CD4-positive, alpha-beta T cell treated with Interleukin-15 for 1 hour (primary cell): ENCODE measurements around the gene RBM20.
A peak's percentile ranks its signal among the peaks of the same experiment; 100 is the strongest.
"Not testable (repeated sequence)": the region's sequence is repeated elsewhere in the genome, so short reads cannot be mapped to it uniquely, and the experiment has no call there.

Experiments
- DNase-seq: peaks from one replicate; pipeline ENCODE4 v3.0.0-alpha.2; 2020

Gene RBM20

DNA sequence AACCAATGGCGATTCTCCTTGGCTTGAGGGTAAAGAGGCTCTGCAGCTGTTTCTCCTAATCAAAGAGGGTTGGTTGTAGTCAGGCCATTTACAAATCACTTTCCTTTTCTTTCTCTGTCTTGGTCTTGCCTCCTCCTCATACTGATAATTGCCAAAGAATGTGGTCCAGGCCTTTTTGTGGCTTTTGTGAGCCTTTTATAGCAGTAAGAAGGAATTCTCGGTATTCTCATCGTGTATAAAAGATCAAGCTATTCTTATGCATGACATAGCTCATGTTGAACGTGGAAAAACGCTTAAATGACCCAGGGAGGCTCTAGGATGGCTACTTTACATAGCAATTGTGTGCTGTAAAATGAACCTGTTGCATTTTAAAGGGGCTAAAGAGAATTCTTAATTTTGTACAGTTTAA is 62.6 kb downstream of the RBM20 start:
- no peak for DNase-seq

DNA sequence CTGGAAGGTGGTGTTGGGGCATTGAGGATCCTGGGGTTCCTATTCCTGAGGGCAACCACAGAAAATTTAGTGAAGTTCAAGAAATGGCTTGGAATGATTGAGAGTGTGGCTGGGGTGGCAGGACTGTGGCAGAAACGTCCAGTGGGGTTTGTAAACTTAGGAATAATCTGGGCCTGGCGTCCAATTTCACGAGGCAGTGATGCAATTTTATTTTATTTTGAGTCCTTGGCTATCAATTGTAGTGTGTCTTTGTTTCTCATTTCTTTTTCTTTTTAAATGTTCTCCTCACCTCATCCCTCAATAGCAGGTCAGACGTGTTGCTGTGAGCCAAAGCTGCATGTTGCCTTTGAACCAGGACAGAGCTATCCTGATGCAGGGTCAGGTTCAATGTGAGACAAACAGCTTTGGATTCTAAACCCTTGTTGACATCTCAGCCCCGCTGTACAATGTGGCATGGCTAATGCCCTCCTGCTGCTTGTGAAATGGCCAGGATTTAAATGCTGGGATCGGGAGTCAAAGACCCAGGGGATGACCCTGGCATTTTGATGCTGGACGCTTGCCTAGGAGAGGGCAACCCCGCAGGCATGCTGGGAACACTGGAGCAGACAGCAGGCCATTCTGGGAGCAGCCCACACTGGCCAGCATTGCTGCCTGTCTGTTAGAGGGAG is 64.8 kb downstream of the RBM20 start:
- no peak for DNase-seq

DNA sequence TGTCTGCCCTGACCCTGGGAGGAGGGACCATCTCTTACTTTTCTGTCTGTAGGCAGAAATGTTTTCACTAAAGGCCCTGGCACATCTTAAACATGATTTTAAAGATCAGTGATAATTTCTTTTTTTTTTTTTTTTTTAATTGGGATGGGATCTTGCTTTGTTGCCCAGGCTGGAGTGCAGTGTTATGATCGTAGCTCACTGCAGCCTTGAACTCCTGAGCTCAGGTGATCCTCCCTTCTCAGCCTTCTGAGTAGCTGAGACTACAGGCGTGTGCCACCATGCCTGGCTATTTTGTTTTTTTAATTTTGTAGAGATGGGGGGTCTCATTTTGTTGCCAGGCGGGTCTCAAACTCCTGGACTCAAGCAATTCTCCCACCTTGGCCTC is 65.3 kb downstream of the RBM20 start:
- no peak for DNase-seq

DNA sequence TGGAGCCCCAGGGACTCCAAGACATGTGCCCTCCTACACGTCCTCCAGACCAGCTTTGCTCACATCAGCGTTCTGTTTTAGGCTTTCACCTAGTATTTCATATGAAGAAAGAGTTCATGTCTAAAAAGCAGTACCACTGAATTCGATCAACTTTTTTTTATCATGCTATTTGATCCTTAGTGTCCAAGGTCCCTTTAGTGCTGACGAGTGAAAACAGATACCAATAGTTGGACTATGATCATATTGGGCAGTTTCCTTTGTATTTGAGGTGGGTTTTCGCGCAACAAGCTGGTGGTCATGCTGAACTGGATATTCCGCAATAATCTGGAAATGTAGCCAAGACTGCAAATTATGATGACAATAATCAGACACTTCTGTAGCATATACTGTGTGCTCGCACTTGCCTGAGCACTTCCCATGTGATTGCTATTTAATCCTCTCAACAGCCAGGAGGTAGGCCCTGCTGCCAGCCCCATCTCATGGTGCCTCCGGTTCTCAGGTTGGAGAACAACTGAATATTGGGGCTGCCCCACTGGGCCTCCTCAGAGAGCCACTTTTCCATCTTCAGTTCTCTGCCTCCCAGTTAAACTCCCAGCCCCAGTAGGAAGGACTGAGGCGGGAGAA is 65.9 kb downstream of the RBM20 start:
- DNase-seq: no peak

DNA sequence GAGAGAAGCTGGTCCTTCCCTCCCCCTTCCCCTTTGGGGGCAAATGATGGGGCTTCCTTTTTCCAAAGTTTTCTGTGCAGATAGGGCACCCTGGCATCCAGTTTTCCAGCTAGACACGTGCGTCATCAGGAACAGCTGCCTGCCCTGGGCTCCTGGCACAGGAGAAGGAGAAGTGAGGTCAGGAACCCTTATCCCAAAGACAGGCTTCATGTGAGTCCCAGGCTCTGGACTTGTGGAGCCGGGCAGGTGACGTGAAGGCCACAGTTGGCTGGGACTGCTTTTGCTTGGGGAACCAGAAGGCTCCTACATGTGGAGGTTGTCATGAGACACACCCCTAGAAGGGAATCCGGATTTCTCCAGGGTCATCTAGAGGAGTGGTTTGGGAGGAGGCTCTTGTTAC is 66.5 kb downstream of the RBM20 start:
- DNase-seq: no peak

DNA sequence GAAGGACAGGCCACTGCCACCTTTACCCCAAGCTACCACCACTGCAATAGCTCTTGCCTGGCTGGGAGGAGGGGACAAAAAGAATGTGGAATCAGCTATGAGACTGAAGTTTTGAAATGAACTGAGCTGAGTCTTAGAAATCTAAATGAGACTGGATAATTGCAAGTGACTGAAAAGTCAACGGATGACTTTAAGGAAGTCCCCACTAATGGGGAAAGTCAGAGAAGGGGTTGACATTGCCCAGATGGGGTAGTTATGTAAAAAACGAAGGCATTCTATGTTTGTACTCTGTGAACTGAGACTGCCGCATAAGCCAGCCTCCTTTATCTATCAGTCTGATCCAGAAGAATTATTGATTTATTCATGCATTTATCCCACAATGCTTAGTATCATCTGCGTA is 67.2 kb downstream of the RBM20 start:
- no peak for DNase-seq

DNA sequence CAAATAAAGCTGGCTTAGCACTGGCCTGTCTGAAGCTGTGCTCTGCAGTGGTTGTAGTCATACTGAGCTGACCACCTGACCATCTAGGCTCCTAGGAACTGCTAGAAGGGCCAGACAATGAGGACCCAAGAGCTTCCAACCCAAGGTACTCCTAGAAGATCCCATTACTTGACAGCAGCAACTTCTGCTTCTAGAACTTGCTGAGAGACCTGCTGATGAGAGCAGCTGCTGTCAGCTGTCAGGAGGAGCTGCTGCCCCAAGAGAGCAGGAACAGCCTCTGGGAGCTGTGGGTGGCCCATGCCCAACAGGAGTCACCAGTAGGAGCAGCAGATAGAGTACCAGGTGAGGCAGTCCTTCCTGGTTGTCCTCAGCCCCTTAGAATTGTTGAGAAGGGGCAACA is 70.2 kb downstream of the RBM20 start:
- DNase-seq: no peak

DNA sequence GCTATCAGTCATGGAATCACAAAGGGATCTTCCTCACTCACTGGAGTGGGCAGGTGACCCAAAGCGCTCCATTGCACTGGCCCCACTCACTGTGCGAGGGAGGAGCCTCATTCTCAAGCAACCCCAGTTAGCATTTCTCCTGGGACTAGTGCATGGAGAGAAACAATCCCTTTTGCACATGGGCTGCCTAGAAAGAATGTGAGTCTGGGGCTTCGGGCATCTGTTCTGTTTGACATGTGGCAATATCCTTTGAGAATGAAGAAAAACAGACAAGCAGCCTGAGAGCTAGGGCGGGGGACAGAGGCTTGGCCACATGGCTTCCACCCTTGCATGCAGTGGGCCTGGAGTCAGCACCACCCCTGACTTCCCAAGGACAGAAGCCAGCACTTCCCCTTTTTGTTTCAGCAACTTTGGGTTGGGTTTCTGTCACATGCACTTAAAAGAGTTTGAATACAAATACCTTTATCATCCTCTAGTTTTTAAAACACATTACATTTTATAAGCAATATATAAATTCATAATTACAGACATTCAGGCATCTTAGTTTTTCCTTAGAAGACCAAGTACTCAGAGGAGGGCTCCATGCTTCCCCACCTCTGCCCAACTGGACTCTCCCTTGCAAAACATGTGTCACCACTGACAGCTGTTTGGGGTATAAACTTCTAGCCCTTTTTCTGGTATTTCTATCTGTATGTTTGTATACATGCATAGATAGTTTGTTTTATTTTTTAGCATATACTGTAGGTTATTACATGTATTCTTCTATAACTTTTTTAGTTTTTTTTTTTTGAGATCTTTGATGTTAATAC is 73.8 kb downstream of the RBM20 start:
- peak; percentile 26 for DNase-seq

DNA sequence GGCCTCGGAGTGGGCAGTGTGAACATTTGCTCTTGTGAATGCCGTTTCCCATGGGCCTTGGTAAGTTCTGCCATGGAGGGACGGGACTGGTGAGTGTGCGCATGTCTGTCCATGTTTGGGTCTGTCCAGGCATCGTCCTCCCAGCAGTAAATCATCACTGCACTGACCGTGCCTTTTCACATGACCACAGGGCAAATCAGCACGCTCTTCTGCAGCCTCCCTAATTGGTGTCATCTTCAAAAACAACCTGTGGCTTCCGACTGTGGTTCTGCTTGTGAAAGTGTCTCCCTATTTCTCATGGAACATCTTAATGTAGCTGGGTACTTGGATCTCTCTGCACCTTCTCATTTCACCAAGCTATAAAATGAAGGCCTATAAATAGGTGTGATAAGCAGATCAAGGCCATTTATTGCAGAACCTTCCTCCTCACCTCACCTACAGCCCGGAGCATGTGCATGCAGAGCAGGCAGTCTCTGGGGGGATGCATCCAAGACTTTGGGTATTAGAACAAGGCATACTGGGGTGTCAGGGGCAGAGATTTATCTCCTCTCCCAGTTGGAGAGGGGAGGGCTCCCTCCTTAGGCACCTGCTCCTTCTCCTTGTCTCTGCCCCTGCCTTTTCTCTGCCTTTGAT is 77.4 kb downstream of the RBM20 start:
- no peak for DNase-seq

DNA sequence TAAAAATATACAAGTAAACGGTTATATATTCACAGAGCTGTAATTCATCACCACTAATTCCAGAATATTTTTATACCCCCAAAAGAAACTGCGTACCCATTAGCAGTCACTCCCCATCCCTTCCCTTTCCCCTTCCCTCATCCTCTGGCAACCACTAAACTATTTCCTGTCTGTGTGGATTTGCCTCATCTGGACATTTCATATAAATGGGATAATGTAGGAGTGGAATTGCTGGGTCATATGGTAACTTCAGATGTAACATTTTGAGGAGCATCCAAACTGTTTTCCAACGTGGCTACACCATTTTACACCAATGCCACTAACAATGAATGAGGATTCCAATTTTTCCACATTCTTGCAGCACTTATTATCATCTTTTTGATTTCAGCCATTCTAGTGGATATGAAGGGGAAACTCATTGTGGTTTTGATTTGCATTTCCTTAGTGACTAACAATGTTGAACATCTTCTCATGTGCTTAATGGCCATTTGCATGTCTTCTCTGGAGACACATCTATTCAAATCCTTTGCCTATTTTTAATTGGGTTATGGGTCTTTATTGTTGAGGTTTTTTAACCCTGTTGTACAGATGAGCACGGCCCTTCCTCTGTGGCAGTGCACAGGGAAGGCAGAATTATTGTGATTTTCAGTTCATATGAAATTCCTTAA is 79.2 kb downstream of the RBM20 start:
- no peak for DNase-seq

DNA sequence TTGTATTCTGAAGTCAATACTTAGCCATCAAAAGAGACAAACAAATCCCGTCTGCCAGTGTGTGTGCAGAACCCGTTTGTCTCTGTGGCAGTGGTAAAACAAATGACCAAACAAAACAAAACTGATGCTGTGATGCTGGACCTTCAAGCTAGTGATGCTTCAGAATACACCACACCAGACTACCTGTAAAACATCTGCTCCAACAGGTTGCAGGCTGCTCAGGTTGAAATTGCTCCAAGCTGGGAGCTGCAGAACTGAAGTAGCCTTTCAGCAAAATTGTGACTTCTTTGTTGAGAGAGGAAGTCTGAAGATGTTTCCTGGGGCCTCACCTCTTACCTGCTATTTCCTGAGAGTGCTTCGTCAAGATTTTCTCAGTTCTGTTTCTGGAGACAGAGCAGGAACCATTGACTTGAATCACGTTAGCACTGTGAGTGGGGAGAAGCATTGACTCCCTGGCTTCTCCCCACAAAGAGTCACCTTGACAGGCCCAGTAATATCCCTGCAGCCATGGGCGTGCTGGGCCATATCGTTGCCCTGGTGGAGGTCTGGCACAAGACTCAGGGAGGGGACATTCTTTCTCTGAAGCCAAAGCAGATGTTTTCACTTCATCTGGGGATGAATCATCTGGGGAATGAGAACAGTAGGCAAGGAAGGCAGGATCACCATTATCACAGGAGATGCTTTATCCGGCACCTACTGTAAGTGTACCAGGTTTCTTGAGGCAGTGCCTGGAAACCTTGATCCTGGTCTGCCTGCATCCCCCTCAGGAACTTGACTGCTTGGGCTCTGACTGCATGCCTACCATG is 80.2 kb downstream of the RBM20 start:
- no peak for DNase-seq

DNA sequence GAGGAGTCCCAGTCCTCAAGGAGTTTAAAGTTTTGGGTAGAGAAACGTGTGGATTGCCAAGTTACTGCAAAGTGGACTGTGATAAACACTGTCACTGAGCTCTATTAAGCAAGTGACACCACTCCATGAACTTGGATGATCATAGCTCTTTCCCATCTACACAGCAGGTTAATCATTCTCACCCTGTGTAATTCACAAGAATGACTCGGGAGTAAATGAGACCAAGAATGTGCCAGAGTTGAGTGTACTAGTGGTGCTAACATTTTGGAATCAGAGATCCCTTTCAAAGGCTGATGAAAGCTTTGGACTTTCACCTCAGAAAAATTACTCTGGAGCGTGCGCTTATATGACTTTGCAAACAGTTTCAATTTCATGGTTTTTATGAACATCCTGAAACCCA is 80.8 kb downstream of the RBM20 start:
- no peak for DNase-seq

DNA sequence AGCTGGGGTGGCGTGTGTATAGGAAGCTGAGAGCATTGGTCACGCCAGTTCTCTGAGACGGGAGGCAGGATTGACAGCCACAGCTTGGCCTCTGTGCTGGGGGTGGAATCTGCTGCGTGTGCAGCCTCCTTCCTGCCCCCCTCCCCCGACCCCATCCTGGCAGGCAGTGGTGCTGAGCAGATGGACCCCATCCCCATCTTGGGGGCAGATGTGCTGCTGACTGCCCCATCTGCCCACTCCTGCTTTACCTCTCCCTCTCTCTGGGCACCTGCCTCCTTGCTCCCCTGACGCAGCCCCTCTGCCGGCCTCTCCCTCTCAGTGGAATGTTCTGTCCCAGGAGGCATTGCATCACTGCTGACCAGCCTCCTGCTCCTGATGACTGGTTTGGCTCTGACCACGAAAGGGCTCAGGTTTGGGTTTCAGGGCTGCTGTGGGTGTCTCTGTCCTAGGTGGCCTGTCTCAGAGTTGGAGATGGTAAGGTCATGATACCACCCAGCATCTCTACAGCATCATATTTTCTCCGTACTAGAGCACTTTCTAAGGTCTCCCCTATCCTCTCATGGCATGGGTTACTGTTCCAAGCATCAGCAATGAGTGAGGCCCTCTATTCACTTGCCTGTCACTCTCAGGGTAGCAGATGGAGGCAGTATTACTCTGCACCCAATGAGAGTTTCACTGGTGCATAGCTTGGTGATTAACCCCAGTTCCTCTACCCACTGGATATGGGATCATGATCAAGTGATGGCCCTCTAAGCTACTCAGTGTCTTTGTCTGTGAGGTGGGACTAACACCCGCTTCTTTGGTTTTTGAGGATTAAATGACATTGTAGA is 81.9 kb downstream of the RBM20 start:
- no peak for DNase-seq

DNA sequence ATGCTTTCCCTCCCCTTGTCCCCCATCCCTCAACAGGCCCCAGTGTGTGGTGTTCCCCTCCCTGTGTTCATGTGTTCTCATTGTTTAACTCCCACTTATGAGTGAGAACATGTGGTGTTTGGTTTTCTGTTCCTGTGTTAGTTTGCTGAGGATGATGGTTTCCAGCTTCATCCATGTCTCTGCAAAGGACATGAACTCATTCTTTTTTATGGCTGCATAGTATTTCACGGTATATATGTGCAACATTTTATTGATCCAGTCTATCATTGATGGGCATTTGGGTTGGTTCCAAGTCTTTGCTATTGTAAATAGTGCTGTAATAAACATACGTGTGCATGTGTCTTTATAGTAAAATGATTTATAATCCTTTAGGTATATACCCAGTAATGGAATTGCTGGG is 83.6 kb downstream of the RBM20 start:
- not testable (repeated sequence) for DNase-seq

DNA sequence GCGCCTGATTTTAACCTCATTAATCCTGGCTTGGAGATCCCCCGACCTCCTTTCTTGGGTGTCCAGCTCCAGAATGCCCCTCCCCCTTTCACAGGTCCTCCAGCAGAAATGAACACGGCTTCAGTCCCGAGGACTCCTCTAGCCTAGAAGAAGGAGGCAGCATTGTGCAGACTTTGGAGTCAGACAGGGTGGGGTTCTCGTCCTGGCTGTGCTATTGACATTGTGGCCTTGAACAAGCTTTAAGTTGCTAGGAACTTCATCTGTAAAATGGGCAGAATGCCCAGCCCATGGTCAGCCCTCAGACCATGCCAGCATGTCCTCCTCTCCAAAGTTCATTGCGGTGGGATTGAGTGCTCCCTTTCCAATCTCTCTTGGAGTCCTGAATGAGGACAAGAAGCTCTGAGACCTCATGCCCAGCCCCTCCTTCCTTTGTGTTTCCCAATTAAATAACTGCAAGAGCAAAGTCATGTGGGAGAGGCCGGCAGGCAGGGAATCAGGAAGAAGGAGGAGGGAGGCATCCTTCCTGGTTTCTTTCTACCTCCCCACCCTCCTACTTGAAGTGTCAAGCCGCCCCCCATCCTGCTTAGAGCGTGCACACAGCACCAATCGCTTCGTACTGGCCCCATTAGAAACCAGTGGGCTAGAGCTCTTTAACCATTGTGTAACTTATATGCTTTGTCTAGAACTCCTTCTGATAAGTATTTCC is 86.4 kb downstream of the RBM20 start:
- DNase-seq: no peak

DNA sequence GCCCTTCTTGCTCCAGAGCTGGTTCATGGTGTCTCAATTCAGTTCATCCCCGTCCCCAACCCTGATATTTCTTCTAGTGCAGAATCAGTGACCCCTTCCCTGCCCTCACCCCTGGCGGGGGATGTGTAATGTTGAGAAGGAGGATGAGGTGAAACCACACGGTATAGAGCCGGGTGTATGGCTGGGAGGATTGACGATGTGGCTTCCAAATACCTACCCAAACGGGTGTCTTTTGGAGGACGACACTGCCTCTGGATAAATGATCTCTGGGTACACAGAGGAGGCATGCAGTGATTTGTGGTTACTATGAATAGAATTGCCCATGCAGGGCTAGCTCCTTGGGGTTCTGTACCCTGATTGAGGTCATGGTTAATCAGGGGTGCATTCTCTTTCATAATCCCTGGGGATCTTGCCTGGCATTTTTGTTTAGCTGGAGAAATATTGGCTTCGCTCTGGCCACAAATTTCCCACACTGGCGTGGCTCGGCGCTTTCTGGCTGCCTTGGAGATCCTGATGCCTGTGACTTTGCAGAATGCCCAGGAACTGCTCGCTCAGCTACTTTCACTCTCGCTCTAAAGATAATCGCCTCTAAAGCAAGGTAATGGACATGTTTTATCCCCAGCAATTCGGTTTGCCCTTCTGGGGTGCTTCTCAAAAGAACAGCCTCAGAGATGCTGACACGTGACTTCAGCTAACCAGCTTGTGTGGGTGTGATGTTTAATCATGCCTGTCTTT is 89.2 kb downstream of the RBM20 start:
- DNase-seq: no peak

DNA sequence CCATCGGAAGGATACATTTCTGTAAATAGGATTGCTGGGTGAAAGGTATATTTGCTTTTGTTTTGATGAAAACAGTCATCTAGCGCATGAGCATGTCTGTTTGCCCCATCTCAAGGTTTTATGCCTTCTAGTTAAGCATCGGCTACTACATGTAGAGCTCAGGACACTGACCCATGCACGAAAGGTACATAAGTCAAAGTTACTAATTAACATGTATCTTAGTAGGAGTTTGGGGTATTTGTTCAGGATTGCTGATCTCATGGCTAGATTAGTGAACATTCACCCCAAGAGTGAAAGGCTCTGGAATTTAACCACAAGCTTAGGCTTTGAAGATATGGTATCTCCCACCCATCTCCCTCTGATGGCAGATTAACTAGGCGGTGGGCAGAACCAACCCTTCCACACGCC is 91.5 kb downstream of the RBM20 start:
- no peak for DNase-seq

DNA sequence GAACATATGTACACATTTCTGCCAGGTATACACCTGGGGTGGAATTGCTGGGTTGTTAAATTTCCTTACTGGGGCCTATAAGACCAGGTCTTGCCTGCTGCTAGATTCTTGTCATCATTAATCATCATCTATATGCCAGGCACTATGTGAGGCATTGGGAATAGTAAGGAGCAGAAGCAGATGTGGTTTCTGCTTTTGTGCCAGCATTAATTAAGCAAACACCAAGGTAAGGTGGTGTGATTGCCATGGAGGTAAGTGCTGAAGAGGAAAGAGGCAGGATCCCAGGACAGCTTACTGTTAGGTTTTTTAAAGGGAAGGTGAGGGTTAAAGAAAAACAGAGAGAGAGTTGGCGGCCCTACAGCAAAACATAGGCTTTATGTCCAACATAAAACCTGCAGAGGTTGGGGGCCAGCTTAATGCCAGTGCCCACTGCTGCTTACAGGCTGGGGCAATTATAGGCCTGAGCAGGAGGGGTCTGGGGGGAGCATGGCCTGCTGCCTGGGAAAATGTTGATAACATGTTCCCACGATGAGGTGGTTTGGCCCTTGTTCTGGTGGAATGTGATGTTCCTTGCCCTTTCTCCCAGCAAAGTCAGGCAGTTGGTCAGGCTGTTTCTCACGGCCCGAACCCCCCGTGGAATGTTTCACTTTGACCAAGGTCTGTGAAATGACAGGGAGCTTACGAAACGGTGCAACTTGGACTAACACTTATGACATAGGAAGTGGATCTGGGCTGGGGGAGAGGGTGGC is 93.9 kb downstream of the RBM20 start:
- no peak for DNase-seq

DNA sequence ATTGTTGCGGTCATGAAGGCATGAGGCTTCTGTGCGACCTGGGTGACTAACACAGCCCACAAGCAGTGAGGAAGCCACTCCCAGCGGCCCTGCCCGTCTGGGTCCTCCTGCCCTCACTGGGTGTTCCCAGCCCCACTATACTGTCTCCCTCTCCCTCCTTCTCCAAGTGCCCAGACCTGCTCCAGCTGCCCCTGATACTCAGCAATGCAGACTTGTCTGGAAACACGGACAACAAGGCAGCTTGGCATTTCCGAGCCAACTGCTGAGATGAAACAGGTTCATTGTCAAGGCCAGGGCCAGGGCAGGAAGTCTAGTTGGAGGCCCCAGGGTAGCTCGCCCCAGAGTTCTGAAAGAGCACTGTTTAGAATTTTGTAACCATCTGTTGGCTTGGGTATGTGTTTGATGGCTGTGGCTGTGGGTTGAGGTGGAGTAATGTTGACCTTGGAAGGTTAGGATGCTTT is 95.7 kb downstream of the RBM20 start:
- no peak for DNase-seq
